Activated CD4-positive, CD25-positive, alpha-beta regulatory T cell treated with anti-CD3 and anti-CD28 coated beads, Interleukin-2, amount 50 U/mL, for 72 hours (primary cell): ENCODE measurements around the gene UPP2.

ENCODE experiments used
- DNase-seq: peaks from one replicate; pipeline ENCODE4 v3.0.0; 2021

The UPP2 gene

DNA sequence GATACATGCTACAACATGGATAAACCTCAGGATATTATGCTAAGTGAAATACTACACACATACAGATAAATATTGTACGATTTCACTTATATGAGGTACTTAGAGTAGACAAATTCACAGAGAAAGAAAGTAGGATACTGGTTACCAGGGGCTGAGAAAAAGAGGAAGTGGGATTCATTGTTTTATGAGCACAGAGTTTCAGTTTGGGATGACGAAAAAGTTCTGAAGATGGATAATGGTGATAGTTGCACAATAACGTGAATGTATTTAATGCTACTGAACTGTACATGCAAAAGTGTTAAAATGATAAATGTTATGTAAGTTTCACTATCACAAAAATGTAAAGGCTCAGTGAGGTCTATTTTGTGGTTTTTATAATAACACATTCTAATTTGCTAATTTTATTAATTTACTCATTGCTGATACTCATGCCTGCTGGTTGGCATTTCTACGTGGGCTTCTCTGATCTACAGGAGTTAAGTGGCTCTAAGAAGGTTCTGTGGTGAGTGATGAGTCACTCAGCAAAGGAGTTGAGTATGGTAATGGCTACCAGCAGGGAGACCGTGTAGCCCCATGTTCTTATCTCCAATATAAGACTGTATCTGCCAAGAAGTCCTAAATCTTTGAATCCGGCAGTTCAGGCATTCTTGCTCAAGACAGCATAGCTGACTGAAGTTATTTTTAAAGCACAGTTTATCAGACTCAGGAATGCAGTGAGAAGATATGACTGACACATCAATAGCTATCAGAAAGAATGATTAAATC lies 41.1 kb downstream of the UPP2 start:
- DNase-seq: no peak

GRCh38 chr2:158143703-158144360 lies 42.2 kb downstream of the UPP2 start:
- DNase-seq: no peak

DNA sequence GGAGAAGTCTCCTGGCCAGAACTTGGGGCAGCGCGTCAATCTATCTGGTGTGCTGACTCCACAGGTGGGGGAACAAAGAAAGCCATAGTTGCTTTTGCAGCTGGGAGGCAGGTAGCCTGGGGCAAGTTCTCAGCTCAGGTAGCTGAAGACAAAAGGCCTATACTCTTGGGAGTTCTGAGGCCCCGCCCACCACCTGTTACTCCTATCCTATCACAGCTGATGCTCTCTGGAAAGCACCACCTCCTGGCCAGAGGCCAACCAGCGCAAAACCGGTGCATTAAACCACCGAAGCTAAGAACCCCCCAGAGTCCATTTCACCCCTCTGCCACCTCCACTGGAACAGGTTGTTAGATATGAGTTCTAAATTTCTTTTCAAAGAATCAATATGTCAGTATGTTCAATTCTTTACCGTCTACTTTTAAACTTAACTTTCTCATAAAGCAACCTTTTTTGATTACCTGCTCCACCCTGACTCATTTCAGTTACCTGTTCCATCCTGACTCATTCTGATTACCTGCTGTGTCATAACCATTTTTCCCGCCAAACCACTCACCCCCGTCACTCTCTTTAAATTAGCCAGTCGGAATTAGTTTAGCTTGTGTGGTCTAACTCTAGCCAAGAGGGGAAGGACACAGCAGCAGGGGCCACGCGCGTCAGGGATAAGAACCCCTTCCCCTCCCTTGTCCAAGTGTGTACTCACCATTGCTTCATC lies 43.4 kb downstream of the UPP2 start:
- DNase-seq: no peak

DNA sequence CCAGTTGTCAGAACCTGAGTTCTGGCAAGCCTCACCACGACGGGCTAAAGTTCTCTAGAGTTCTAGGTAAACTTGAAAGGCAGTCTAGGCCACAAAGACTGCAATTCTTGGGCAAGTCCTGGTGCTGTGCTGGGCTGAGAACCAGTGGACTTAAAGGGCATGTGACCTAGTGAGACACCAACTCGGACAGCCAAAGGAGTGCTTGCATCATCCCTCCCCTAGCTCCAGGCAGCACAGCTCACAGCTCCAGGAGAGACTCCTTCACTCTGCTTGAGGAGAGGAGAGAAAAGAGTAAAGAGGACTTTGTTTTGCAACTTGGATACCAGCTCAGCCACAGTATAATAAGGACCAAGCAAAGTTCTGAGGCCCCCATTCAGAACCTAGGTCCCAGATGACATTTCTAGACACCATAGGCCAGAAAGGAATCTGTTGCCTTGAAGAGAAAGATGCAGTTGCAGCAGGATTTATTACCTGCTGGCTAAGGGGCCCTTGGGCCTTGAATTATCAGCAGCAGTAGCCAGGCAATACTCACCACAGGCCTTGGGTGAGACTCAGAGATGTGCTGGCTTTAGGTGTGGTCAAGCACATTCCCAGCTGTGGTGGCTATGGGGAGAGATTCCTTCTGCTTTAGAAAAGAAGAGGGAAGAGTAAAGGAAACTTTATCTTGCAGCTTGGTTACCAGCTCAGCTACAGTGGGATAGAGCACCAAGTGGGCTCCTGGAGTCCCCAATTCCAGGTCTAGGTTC lies 51.8 kb downstream of the UPP2 start:
- DNase-seq: no peak

DNA sequence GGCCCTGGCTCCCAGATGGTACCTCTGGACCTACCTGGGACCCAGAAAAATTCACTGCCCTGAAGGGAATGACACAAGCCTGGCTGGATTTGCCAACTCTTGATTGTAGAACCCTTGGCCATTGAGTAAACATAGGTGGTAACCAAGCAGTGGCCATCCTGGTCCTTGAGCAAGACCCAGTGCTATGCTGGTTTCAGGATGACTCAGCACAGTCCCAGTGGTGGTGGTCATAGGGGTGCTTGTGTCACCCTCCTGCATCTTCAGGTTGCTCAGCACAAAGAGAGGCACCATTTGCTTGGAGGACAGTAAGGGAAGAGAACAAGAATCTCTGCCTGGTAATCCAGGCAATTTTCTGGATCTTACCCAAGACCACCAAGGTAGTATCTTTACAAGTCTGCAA lies 52.9 kb downstream of the UPP2 start:
- no peak for DNase-seq

GRCh38 chr2:158172719-158173118 lies 71.0 kb downstream of the UPP2 start:
- no peak for DNase-seq

DNA sequence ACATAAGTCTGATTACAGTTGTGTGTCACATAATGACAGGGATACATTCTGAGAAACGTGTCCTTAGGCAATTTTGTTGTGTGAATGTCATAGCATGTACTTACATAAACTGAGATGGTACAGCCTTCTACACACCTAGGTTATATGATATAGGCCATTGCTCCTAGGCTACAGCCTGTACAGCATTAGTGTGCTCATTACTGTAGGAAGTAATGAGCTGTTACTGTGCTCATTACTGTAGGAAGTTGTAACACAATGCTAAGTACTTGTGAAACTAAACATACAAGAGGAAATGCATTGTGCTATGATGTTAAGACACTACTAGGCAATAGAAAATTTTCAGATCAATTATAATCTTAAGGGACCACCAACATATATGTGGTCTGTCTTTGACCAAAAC lies 72.8 kb downstream of the UPP2 start:
- no peak for DNase-seq

- DNase-seq: no peak
Measured at GRCh38 chr2:158174956-158175355, 73.3 kb downstream of the UPP2 start.

DNA sequence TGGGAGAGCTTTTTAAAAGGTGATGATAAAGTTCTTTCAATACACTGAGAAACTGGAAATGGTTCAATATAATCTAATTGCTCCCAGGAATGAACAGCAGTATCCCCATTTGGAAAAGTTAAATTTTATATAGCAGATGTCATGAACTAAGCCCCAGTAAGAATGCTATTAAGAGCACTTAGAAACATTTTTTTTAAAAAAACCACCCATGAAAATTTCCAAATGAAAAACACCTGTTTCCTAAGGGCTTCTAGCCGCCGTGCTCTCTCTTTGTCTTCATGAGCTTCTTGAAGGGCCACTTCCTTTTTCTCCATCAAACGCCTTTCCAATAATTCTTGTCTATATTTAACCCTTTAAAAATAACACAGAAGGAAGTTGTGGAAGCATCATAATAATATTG lies 77.0 kb downstream of the UPP2 start:
- DNase-seq: no peak

- no peak for DNase-seq
Measured at GRCh38 chr2:158179660-158180059, 78.0 kb downstream of the UPP2 start.

- DNase-seq: no peak
Measured at GRCh38 chr2:158181171-158181570, 79.5 kb downstream of the UPP2 start.

GRCh38 chr2:158182676-158183295 lies 81.1 kb downstream of the UPP2 start:
- DNase-seq: no peak

DNA sequence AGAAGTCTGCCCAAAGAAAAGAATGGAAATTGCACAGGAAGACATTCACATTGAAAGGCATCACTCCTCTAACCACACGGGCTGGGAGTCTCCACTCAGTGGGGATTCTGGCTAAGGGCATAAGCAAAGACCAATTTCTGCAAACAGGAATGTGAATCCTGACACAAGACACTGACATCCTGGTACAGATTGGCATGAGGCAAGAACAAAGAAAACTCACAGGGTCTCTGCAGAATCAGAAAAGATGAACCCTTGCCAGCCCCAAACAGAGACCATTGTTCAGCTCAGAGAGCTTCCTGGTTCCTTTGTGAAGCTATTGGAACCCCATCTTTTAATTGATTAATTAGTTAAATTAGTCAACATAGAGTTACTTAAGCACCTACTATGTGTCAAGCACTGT lies 82.3 kb downstream of the UPP2 start:
- DNase-seq: no peak

DNA sequence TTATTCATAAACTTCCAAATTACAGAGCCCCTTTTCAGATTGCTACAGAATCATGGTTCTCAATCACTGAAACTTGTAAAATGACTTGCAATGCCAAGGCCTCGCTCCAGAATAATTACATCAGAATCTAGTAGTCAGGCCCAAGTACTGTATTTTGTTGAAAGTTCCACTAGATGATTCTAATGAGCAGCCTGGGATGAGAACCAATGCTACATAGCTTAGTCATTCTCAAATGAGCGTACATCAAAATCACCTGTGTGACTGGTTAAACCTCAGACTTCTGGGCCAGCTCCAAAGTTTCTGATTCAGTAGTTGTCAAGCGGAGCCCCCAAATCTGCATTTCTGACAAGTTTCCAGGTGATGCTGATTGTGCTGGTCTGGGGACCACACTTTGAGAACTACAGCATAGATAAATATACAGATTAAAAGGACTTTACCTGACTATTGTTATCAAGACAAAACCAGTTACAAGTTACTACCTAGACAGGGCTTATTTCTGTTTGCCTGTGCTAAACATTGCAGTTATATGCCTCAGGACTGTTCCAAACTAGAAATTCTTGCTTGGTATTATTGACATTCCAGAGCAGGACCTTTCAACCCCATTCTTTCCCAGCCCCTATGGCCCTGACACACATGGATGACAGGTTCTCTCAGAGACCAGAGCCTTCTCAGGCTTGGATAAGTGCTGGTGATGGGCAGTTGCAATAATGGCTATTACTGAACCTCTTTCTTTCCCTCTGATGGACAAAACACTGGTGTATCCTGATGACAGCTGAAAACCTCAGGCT lies 83.1 kb downstream of the UPP2 start:
- DNase-seq: no peak
